ENCODE results near the gene ABCA5. TPM values are rescaled to one million over a fixed set of nuclear protein-coding genes. Genes with fewer than 3 reads are reported as not detected.

The ABCA5 gene
- total and polyA plus RNA-seq, 2 of the 13 experiments (the other 11 are each of a cell fraction or from before 2014, with no cell fraction given) = 9.7 to 10.1 TPM

- TF ChIP-seq ZNF629 (CRISPR knock-in tag; conservative IDR thresholded peaks at IDR 0.05) (no peak), ZNF354B (CRISPR knock-in tag; IDR thresholded peaks at IDR 0.05) (peak; percentile 76; the same call in 1 of the 2 replicates), ZFP1 (CRISPR knock-in tag; IDR thresholded peaks at IDR 0.05) (peak; percentile 27; the same call in 1 of the 2 replicates), PHB2 (IDR thresholded peaks at IDR 0.05; ENCODE audit: partially characterized antibody) (no peak), ZNF263 (CRISPR knock-in tag; IDR thresholded peaks at IDR 0.05) (no peak), ELF3 (CRISPR knock-in tag; IDR thresholded peaks at IDR 0.05) (peak; percentile 49; the same call in 1 of the 2 replicates), KDM6A (CRISPR knock-in tag; IDR thresholded peaks at IDR 0.05; ENCODE audit: low read depth) (no peak), ATF6 (CRISPR knock-in tag; conservative IDR thresholded peaks at IDR 0.05) (no peak), GATAD2A (CRISPR knock-in tag; IDR thresholded peaks at IDR 0.05) (peak; percentile 77), ZSCAN9 (CRISPR knock-in tag; IDR thresholded peaks at IDR 0.05; ENCODE audit: borderline replicate concordance) (peak; percentile 66; the same call in 1 of the 2 replicates), HOXA9 (CRISPR knock-in tag; IDR thresholded peaks at IDR 0.05; ENCODE audit: borderline replicate concordance) (no peak), HOXA7 (CRISPR knock-in tag; IDR thresholded peaks at IDR 0.05) (no peak), LCORL (IDR thresholded peaks at IDR 0.05) (no peak), LCORL (CRISPR knock-in tag; IDR thresholded peaks at IDR 0.05) (peak; percentile 75; the same call in 1 of the 2 replicates), TFDP1 (CRISPR knock-in tag; IDR thresholded peaks at IDR 0.05; ENCODE audit: borderline replicate concordance) (no peak), ZNF567 (CRISPR knock-in tag; IDR thresholded peaks at IDR 0.05; ENCODE audit: borderline replicate concordance) (no peak), ZNF724P (CRISPR knock-in tag; IDR thresholded peaks at IDR 0.05; ENCODE audit: borderline replicate concordance) (no peak), BHLHE40 (IDR thresholded peaks at IDR 0.05; ENCODE audit: low read length) (peak; percentile 47; the same call in 1 of the 2 replicates), NFKB2 (CRISPR knock-in tag; IDR thresholded peaks at IDR 0.05; ENCODE audit: borderline replicate concordance) (no peak), CREBL2 (CRISPR knock-in tag; IDR thresholded peaks at IDR 0.05; ENCODE audit: borderline replicate concordance) (no peak)
- TF ChIP-seq, protein P1, sequence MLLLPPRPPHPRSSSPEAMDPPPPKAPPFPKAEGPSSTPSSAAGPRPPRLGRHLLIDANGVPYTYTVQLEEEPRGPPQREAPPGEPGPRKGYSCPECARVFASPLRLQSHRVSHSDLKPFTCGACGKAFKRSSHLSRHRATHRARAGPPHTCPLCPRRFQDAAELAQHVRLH (CRISPR knock-in tag; IDR thresholded peaks at IDR 0.05; ENCODE audit: borderline replicate concordance, low read depth) = peak; percentile 59; the same call in 1 of the 2 replicates
- TF ChIP-seq, protein P2, sequence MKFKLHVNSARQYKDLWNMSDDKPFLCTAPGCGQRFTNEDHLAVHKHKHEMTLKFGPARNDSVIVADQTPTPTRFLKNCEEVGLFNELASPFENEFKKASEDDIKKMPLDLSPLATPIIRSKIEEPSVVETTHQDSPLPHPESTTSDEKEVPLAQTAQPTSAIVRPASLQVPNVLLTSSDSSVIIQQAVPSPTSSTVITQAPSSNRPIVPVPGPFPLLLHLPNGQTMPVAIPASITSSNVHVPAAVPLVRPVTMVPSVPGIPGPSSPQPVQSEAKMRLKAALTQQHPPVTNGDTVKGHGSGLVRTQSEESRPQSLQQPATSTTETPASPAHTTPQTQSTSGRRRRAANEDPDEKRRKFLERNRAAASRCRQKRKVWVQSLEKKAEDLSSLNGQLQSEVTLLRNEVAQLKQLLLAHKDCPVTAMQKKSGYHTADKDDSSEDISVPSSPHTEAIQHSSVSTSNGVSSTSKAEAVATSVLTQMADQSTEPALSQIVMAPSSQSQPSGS (CRISPR knock-in tag; IDR thresholded peaks at IDR 0.05) = peak; percentile 74; the same call in 1 of the 2 replicates
- TF ChIP-seq, protein P3, sequence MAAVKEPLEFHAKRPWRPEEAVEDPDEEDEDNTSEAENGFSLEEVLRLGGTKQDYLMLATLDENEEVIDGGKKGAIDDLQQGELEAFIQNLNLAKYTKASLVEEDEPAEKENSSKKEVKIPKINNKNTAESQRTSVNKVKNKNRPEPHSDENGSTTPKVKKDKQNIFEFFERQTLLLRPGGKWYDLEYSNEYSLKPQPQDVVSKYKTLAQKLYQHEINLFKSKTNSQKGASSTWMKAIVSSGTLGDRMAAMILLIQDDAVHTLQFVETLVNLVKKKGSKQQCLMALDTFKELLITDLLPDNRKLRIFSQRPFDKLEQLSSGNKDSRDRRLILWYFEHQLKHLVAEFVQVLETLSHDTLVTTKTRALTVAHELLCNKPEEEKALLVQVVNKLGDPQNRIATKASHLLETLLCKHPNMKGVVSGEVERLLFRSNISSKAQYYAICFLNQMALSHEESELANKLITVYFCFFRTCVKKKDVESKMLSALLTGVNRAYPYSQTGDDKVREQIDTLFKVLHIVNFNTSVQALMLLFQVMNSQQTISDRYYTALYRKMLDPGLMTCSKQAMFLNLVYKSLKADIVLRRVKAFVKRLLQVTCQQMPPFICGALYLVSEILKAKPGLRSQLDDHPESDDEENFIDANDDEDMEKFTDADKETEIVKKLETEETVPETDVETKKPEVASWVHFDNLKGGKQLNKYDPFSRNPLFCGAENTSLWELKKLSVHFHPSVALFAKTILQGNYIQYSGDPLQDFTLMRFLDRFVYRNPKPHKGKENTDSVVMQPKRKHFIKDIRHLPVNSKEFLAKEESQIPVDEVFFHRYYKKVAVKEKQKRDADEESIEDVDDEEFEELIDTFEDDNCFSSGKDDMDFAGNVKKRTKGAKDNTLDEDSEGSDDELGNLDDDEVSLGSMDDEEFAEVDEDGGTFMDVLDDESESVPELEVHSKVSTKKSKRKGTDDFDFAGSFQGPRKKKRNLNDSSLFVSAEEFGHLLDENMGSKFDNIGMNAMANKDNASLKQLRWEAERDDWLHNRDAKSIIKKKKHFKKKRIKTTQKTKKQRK (IDR thresholded peaks at IDR 0.05; ENCODE audit: low read length) = no peak
These were observed 91.4 kb downstream of the ABCA5 start (continued) for GRCh38 chr17:69235338-69236058.
